LNCaP clone FGC (cell line): ENCODE measurements around the gene CSNK1G1.
A peak's percentile ranks its signal among the peaks of the same experiment; 100 is the strongest.
"Not testable (repeated sequence)": the region's sequence is repeated elsewhere in the genome, so short reads cannot be mapped to it uniquely, and the experiment has no call there.

ENCODE experiments used
- DNase-seq: peaks from one replicate; pipeline ENCODE4 v3.0.0-alpha.2; 2011; ENCODE audit warnings: low read depth
- H3K4me3 ChIP-seq: 2 replicates; pipeline ENCODE4 v1.5.1; 2011; ENCODE audit warnings: mild to moderate bottlenecking, low read depth, low read length, control low read depth
- TF ChIP-seq, protein P1 (sequence below): IDR thresholded peaks from 2 replicates; pipeline ENCODE4 v1.5.1; 2012; ENCODE audit warnings: mild to moderate bottlenecking; ENCODE audit not compliant: control insufficient read depth, insufficient read depth; ENCODE audit errors: extremely low read depth

The CSNK1G1 gene

DNA sequence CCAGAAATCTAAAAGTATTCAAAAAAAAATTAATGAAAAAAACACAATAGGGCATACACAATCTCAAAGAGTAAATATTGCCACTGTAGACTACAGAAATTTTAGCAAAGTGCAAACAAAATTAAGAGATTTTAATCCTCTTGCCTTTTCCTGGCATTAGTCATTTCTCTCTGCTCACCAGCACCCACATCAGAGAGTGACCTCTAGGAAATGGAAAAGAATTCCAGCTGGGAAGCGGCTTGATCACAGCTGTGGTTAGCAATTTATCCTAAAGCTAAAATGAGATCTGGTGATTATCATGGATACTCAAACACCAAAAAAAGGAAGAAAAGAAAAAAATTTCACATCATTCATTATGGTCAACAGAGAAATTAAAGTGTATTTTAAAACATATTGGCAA is 7.5 kb downstream of the CSNK1G1 start:
- DNase-seq, result no peak
- no peak overlapping the region for H3K4me3 ChIP-seq
- TF ChIP-seq, protein P1, sequence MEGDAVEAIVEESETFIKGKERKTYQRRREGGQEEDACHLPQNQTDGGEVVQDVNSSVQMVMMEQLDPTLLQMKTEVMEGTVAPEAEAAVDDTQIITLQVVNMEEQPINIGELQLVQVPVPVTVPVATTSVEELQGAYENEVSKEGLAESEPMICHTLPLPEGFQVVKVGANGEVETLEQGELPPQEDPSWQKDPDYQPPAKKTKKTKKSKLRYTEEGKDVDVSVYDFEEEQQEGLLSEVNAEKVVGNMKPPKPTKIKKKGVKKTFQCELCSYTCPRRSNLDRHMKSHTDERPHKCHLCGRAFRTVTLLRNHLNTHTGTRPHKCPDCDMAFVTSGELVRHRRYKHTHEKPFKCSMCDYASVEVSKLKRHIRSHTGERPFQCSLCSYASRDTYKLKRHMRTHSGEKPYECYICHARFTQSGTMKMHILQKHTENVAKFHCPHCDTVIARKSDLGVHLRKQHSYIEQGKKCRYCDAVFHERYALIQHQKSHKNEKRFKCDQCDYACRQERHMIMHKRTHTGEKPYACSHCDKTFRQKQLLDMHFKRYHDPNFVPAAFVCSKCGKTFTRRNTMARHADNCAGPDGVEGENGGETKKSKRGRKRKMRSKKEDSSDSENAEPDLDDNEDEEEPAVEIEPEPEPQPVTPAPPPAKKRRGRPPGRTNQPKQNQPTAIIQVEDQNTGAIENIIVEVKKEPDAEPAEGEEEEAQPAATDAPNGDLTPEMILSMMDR, result no peak

GRCh38 chr15:64346242-64346641 is 9.7 kb downstream of the CSNK1G1 start:
- DNase-seq, result not testable (repeated sequence)

GRCh38 chr15:64344651-64345294 is 11.2 kb downstream of the CSNK1G1 start:
- TF ChIP-seq, protein P1, result no peak
- peak; percentile 14 for DNase-seq
- H3K4me3 ChIP-seq, result no peak overlapping the region

More at GRCh38 chr15:64346242-64346641, 9.7 kb downstream of the CSNK1G1 start:
- not testable (repeated sequence) for H3K4me3 ChIP-seq

DNA sequence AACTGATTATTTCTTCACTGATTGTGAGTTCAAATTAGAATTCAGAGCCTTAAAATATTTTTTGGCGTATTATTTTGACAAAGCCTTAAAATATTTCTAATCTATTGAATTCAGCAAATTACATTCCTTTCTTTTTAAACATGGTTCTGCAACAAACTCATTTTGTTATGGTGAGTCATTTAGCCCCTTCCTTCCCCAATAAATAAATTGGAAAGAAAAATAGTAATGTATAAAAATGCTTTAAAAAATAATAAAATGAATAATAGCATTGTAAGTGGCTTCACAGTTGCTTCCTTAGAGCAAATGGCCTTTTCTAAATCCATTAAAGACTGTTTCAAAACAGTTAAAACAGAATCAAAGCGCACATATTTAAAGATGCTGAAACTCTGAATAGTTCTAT is 12.1 kb downstream of the CSNK1G1 start:
- no peak for DNase-seq
- H3K4me3 ChIP-seq, result no peak overlapping the region
- TF ChIP-seq, protein P1, result no peak

- TF ChIP-seq, protein P1, result no peak
- DNase-seq, result no peak
- no peak overlapping the region for H3K4me3 ChIP-seq
Observed at GRCh38 chr15:64343222-64343621, 12.8 kb downstream of the CSNK1G1 start.

- H3K4me3 ChIP-seq, result no peak overlapping the region
- TF ChIP-seq, protein P1, result no peak
- no peak for DNase-seq
Observed at GRCh38 chr15:64341961-64342360, 14.0 kb downstream of the CSNK1G1 start.

GRCh38 chr15:64340355-64340754 is 15.6 kb downstream of the CSNK1G1 start:
- H3K4me3 ChIP-seq, result no peak overlapping the region
- no peak for DNase-seq
- TF ChIP-seq, protein P1, result no peak
